DMS114 treated with DMSO at 0.1 percent for 48 hours (cell line): Measurements from ENCODE around the gene CD274.
"Not testable (repeated sequence)": the region's sequence is repeated elsewhere in the genome, so short reads cannot be mapped to it uniquely, and the experiment has no call there.

Source experiments
- DNase-seq: peaks from one replicate; lab custom pipeline; 2025; ENCODE audit not compliant: unreplicated experiment; lab: John Stamatoyannopoulos, UW

Gene CD274

GRCh38 chr9:5460157-5460556 is 9.8 kb downstream of the CD274 start:
- no peak for DNase-seq

GRCh38 chr9:5464831-5465330 is 14.5 kb downstream of the CD274 start:
- DNase-seq, result not testable (repeated sequence)

- DNase-seq, result no peak
Observed at GRCh38 chr9:5466005-5466404, 15.7 kb downstream of the CD274 start.

GRCh38 chr9:5466766-5467165 is 16.4 kb downstream of the CD274 start:
- no peak for DNase-seq

- no peak for DNase-seq
Observed at GRCh38 chr9:5468850-5469249, 18.5 kb downstream of the CD274 start.

GRCh38 chr9:5470122-5470521 is 19.8 kb downstream of the CD274 start:
- DNase-seq, result no peak

- DNase-seq, result no peak
Observed at GRCh38 chr9:5470816-5471215, 20.5 kb downstream of the CD274 start.

- not testable (repeated sequence) for DNase-seq
Observed at GRCh38 chr9:5475611-5476010, 25.3 kb downstream of the CD274 start.

GRCh38 chr9:5478206-5478605 is 27.9 kb downstream of the CD274 start:
- DNase-seq, result no peak

GRCh38 chr9:5479994-5480694 is 29.8 kb downstream of the CD274 start:
- no peak for DNase-seq

- DNase-seq, result no peak
Observed at GRCh38 chr9:5480919-5481318, 30.6 kb downstream of the CD274 start.

- no peak for DNase-seq
Observed at GRCh38 chr9:5481322-5482040, 31.1 kb downstream of the CD274 start.

- DNase-seq, result no peak
Observed at GRCh38 chr9:5482194-5482593, 31.9 kb downstream of the CD274 start.

GRCh38 chr9:5483306-5483705 is 33.0 kb downstream of the CD274 start:
- no peak for DNase-seq

GRCh38 chr9:5485378-5486085 is 35.2 kb downstream of the CD274 start:
- no peak for DNase-seq

- DNase-seq, result no peak
Observed at GRCh38 chr9:5486988-5487387, 36.6 kb downstream of the CD274 start.

- DNase-seq, result no peak
Observed at GRCh38 chr9:5488221-5489008, 38.1 kb downstream of the CD274 start.

GRCh38 chr9:5489630-5490490 is 39.5 kb downstream of the CD274 start:
- DNase-seq, result no peak

- no peak for DNase-seq
Observed at GRCh38 chr9:5492965-5493678, 42.8 kb downstream of the CD274 start.
